ENCODE results near the gene SOST.

- TF ChIP-seq SP1 (CRISPR knock-in tag; conservative IDR thresholded peaks at IDR 0.05), result no peak
- TF ChIP-seq, protein P1, sequence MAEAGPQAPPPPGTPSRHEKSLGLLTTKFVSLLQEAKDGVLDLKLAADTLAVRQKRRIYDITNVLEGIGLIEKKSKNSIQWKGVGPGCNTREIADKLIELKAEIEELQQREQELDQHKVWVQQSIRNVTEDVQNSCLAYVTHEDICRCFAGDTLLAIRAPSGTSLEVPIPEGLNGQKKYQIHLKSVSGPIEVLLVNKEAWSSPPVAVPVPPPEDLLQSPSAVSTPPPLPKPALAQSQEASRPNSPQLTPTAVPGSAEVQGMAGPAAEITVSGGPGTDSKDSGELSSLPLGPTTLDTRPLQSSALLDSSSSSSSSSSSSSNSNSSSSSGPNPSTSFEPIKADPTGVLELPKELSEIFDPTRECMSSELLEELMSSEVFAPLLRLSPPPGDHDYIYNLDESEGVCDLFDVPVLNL (CRISPR knock-in tag; IDR thresholded peaks at IDR 0.05; ENCODE audit: borderline replicate concordance, low read depth), result no peak
- TF ChIP-seq, protein P2, sequence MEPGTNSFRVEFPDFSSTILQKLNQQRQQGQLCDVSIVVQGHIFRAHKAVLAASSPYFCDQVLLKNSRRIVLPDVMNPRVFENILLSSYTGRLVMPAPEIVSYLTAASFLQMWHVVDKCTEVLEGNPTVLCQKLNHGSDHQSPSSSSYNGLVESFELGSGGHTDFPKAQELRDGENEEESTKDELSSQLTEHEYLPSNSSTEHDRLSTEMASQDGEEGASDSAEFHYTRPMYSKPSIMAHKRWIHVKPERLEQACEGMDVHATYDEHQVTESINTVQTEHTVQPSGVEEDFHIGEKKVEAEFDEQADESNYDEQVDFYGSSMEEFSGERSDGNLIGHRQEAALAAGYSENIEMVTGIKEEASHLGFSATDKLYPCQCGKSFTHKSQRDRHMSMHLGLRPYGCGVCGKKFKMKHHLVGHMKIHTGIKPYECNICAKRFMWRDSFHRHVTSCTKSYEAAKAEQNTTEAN (CRISPR knock-in tag; IDR thresholded peaks at IDR 0.05), result no peak
- TF ChIP-seq, protein P3, sequence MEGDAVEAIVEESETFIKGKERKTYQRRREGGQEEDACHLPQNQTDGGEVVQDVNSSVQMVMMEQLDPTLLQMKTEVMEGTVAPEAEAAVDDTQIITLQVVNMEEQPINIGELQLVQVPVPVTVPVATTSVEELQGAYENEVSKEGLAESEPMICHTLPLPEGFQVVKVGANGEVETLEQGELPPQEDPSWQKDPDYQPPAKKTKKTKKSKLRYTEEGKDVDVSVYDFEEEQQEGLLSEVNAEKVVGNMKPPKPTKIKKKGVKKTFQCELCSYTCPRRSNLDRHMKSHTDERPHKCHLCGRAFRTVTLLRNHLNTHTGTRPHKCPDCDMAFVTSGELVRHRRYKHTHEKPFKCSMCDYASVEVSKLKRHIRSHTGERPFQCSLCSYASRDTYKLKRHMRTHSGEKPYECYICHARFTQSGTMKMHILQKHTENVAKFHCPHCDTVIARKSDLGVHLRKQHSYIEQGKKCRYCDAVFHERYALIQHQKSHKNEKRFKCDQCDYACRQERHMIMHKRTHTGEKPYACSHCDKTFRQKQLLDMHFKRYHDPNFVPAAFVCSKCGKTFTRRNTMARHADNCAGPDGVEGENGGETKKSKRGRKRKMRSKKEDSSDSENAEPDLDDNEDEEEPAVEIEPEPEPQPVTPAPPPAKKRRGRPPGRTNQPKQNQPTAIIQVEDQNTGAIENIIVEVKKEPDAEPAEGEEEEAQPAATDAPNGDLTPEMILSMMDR (IDR thresholded peaks at IDR 0.05), result no peak
- TF ChIP-seq CREB1 (CRISPR knock-in tag; IDR thresholded peaks at IDR 0.05), result no peak
- no peak for TF ChIP-seq STAT6 (CRISPR knock-in tag; conservative IDR thresholded peaks at IDR 0.05; ENCODE audit: low read depth)
These were observed 29.9 kb upstream of the SOST start for GRCh38 chr17:43788540-43788939.

All from WTC11 (cell line).